Gastrocnemius medialis (tissue), 4 donors: ENCODE data around the gene INPP4A. TPM values are rescaled to one million over a fixed set of nuclear protein-coding genes. Genes with fewer than 3 reads are reported as not detected.

Experiments
- ATAC-seq, 2 donors: fragments of 150-250 bp; one replicate each; pipeline ENCODE4 v1.9.1; 2016
- DNase-seq, 2 donors: peaks; one replicate each; pipeline ENCODE4 v3.0.0-alpha.2; 2019
- H3K27ac ChIP-seq, 4 donors: fragments of 200-600 bp; sonication (generic); 1 replicate in 1 of 4; 2 replicates in 3 of 4; pipeline ENCODE4 v1.5.1; 2016 to 2018; ENCODE audit warnings: mild to moderate bottlenecking in 2 of 4, moderate library complexity in 1 of 4
- H3K27me3 ChIP-seq, 3 donors: fragments of 200-600 bp; sonication (generic) in 2 of 3; 1 replicate in 1 of 3; 2 replicates in 2 of 3; pipeline versions ENCODE4 v1.5.1 to v1.6.0; 2016 to 2019; ENCODE audit warnings: mild to moderate bottlenecking in 1 of 3, moderate library complexity in 1 of 3
- H3K36me3 ChIP-seq, 2 donors: fragments of 200-600 bp; sonication (generic) in 1 of 2; one replicate each; pipeline ENCODE4 v1.5.1; 2017 to 2018
- H3K4me1 ChIP-seq, 2 donors: fragments of 200-600 bp; sonication (generic) in 1 of 2; one replicate each; pipeline ENCODE4 v1.5.1; 2016 to 2017; ENCODE audit warnings: mild to moderate bottlenecking in 2 of 2
- H3K4me3 ChIP-seq, 4 donors: fragments of 200-600 bp; sonication (generic) in 3 of 4; 1 replicate in 1 of 4; 2 replicates in 3 of 4; pipeline ENCODE4 v1.5.1; 2016 to 2019; ENCODE audit warnings: mild to moderate bottlenecking in 2 of 4
- H3K9me3 ChIP-seq, 3 donors: fragments of 200-600 bp; sonication (generic) in 2 of 3; 1 replicate in 1 of 3; 2 replicates in 2 of 3; pipeline ENCODE4 v1.5.1; 2016 to 2019
- POLR2A ChIP-seq, 2 donors: fragments of 450-650 bp; IDR thresholded peaks; one replicate each; pipeline ENCODE4 v1.6.1; 2017; ENCODE audit warnings: antibody characterized with exemption in 2 of 2, mild to moderate bottlenecking in 2 of 2, moderate library complexity in 2 of 2
- in situ Hi-C, 4 donors: fragments of 200-750 bp; cut with MboI; loops; one replicate each; pipeline versions ENCODE4 v1.15.0 to v1.8.0; 2017; ENCODE audit warnings: low sequenced_read_pairs in 4 of 4
- intact Hi-C: fragments of 100-400 bp; cut with DNase I; formaldehyde crosslinking; loops from one replicate; pipeline ENCODE4 v1.15.1; 2023; ENCODE audit warnings: low total_unique reads
- total RNA-seq, 4 donors: library from RNA; depleted of rRNA; stranded (reverse); fragments of >200 nt; gene quantifications; one replicate each; pipeline versions ENCODE4 v1.1.0 to v1.2.3, GENCODE V29; 2016
- TF ChIP-seq, protein P1 (sequence below), 5 experiments: fragments of 450-650 bp in 3 of 5; fragments of 200-600 bp in 2 of 5; sonication (generic) in 2 of 5; IDR thresholded peaks in 4 of 5; conservative IDR thresholded peaks in 1 of 5; 1 replicate in 4 of 5; 2 replicates in 1 of 5; pipeline ENCODE4 v1.5.1; 2016 to 2019; ENCODE audit warnings: antibody characterized with exemption in 5 of 5, mild to moderate bottlenecking in 3 of 5, moderate library complexity in 3 of 5

The INPP4A gene
- total RNA-seq, 4 donors from 2014 or later = 9.8 to 19.6 (median 16.0) TPM

DNA sequence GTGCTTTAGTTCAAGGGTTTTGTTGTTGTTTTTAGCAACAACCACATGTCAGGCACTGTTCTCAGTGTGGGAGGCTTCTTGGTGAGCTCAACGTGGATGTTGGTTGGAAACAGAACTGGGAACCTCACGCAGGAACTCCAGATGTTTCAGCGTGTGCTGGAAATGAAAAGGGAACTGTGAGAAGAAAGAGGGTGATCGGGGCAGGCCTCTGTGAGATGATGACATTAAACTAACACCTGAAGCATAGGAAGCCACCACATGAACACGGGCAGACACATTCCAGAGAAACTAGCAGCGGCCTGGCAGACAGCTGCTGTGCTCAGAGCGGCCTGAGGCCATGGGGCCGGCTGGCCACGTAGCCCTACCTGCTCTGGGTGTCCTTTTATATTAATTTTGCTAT lies 97.2 kb downstream of the INPP4A start:
- intact Hi-C loops = no loop called here
- no peak overlapping the region for H3K27ac ChIP-seq

DNA sequence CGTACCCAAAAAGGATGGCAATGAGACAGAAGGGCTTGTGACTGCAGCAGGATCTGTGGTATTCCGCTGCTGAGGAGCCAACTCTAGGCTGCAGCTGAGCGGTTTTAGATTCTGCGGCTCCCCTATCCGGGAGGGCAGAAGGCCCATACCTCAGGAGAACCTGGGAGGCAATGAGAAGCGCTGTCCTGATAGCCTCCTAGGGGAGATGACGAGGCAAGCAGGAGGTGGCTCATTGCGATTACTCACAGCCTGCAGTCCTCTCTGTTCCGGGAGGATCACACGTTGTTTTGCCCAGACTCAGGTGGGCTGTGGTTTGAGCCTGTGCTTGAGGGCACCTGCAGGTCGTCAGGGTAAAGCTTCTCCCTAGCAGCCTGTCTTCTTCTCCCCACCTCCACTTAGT lies 98.6 kb downstream of the INPP4A start:
- TF ChIP-seq, protein P1, sequence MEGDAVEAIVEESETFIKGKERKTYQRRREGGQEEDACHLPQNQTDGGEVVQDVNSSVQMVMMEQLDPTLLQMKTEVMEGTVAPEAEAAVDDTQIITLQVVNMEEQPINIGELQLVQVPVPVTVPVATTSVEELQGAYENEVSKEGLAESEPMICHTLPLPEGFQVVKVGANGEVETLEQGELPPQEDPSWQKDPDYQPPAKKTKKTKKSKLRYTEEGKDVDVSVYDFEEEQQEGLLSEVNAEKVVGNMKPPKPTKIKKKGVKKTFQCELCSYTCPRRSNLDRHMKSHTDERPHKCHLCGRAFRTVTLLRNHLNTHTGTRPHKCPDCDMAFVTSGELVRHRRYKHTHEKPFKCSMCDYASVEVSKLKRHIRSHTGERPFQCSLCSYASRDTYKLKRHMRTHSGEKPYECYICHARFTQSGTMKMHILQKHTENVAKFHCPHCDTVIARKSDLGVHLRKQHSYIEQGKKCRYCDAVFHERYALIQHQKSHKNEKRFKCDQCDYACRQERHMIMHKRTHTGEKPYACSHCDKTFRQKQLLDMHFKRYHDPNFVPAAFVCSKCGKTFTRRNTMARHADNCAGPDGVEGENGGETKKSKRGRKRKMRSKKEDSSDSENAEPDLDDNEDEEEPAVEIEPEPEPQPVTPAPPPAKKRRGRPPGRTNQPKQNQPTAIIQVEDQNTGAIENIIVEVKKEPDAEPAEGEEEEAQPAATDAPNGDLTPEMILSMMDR (IDR thresholded peaks at IDR 0.05 in 4 of 5, conservative IDR thresholded peaks at IDR 0.05 in 1 of 5) = no peak
- H3K4me1 ChIP-seq = no peaks in the 10 kb centered on the region
- H3K4me3 ChIP-seq = no peak overlapping the region
- DNase-seq (no peak), ATAC-seq (no peak)
- H3K9me3 ChIP-seq = no peaks in the 10 kb centered on the region
- no peak overlapping the region for H3K27ac ChIP-seq
- H3K36me3 ChIP-seq = peaks cover 3 to 72% of the 10 kb centered on the region in 2 donors
- intact Hi-C loops (no loop called here), in situ Hi-C loops (no loop called here)
- no peaks in the 10 kb centered on the region for H3K27me3 ChIP-seq

More for the DNA sequence above, 97.2 kb downstream of the INPP4A start:
- Histone ChIP-seq H3K27me3 (no peaks in the 10 kb centered on the region), H3K9me3 (no peaks in the 10 kb centered on the region), H3K4me1 (no peaks in the 10 kb centered on the region), H3K4me3 (no peak overlapping the region), H3K36me3 (peaks cover 3 to 78% of the 10 kb centered on the region in 2 donors)
- DNase-seq (no peak), ATAC-seq (no peak)
- in situ Hi-C loops = no loop called here
- TF ChIP-seq, protein P1 (IDR thresholded peaks at IDR 0.05 in 4 of 5, conservative IDR thresholded peaks at IDR 0.05 in 1 of 5) = no peak
- TF ChIP-seq POLR2A (IDR thresholded peaks at IDR 0.05) = no peak

DNA sequence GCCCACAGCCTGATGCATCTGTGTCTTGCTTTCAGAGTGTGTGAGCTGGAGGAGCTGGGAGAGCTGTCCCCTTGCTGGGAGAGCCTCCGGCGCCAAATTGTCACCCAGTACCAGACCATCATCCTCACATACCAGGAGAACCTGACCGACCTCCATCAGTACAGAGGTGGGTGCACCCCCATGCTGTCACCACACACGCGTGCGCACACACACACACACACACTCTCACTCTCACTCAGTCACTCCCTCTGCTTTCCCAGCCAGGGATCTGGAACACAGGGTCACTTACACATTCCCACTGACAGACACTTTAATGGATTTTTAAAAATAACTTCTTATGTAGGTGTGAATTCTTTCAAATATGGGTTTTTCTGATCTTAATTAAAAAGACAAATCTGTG lies 99.2 kb downstream of the INPP4A start:
- ATAC-seq = no peak
- Histone ChIP-seq H3K4me1 (no peaks in the 10 kb centered on the region), H3K27ac (no peak overlapping the region), H3K36me3 (peaks cover 3 to 72% of the 10 kb centered on the region in 2 donors), H3K9me3 (no peaks in the 10 kb centered on the region), H3K27me3 (no peaks in the 10 kb centered on the region), H3K4me3 (no peak overlapping the region)
- in situ Hi-C loops (no loop called here), intact Hi-C loops (no loop called here)
- no peak for DNase-seq
- no peak for TF ChIP-seq POLR2A (IDR thresholded peaks at IDR 0.05)
- TF ChIP-seq, protein P1 (IDR thresholded peaks at IDR 0.05 in 4 of 5, conservative IDR thresholded peaks at IDR 0.05 in 1 of 5) = no peak

DNA sequence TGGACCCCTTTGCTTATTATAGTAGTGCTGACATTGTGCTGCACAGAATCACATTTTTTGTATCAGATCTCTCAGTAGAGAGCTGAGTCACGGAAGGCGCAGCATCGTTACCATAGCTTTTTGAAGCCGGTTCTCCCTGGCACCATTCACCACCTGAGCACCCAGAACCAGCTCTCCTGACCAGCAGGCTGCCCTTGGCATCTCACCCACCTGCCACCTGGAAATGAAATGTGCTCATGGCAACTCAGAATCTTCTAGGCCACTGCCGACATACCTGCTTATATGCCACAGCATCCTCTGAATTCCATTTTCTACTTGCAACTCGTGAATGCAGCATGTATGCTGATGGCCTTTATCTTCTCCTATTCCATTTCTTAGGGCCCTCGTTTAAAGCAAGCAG lies 100.9 kb downstream of the INPP4A start:
- H3K4me3 ChIP-seq = no peak overlapping the region
- peaks cover 3 to 68% of the 10 kb centered on the region in 2 donors for H3K36me3 ChIP-seq
- no peaks in the 10 kb centered on the region for H3K9me3 ChIP-seq
- DNase-seq = no peak
- no peaks in the 10 kb centered on the region for H3K27me3 ChIP-seq
- TF ChIP-seq, protein P1 (IDR thresholded peaks at IDR 0.05 in 4 of 5, conservative IDR thresholded peaks at IDR 0.05 in 1 of 5) = no peak
- no peak for TF ChIP-seq POLR2A (IDR thresholded peaks at IDR 0.05)
- no peaks in the 10 kb centered on the region for H3K4me1 ChIP-seq
- in situ Hi-C loops = no loop called here
- H3K27ac ChIP-seq = no peak overlapping the region
- intact Hi-C loops = no loop called here
- no peak for ATAC-seq

DNA sequence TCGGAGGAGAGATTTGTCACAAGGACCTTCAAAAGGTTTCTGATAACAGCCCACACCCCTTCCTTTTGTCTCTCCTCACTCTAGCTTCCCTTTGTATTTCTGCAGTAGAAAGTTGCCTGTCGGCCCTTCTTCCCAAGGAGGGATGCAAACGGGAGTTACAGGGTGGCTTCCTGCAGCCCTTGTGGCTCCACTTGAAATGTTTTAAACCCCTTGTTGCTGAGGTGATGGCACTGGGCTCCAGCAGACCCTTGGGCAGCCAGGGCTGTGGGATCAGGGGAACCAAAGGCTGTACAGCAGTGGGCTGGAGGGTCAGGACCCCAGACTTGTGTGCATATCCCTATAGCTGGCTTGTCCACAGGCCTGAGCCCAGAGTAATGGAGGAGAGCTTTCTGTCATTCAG lies 101.5 kb downstream of the INPP4A start:
- Histone ChIP-seq H3K9me3 (no peaks in the 10 kb centered on the region), H3K27ac (no peak overlapping the region), H3K27me3 (no peaks in the 10 kb centered on the region), H3K36me3 (peaks cover 3 to 63% of the 10 kb centered on the region in 2 donors), H3K4me1 (no peaks in the 10 kb centered on the region), H3K4me3 (no peak overlapping the region)
- intact Hi-C loops = no loop called here
- TF ChIP-seq, protein P1 (IDR thresholded peaks at IDR 0.05 in 4 of 5, conservative IDR thresholded peaks at IDR 0.05 in 1 of 5) = no peak
- in situ Hi-C loops = no loop called here
- ATAC-seq (no peak), DNase-seq (no peak)
